Body of pancreas (tissue), 4 donors: ENCODE results near the gene RSPO1. TPM values are rescaled to one million over a fixed set of nuclear protein-coding genes. Genes with fewer than 3 reads are reported as not detected.

Source experiments
- ATAC-seq: fragments of 150-250 bp; one replicate; pipeline ENCODE4 v1.9.1; 2016
- DNase-seq, 4 donors: peaks; one replicate each; pipeline ENCODE4 v3.0.0-alpha.2; 2019
- H3K27ac ChIP-seq, 4 donors: fragments of 200-600 bp; sonication (generic); 1 replicate in 3 of 4; 2 replicates in 1 of 4; pipeline versions ENCODE4 v1.5.1 to v1.6.1; 2016 to 2019; ENCODE audit warnings: mild to moderate bottlenecking in 1 of 4, mixed read lengths in 1 of 4, moderate library complexity in 1 of 4
- H3K27me3 ChIP-seq, 2 donors: fragments of 200-600 bp; sonication (generic); one replicate each; pipeline ENCODE4 v1.6.0; 2016; ENCODE audit warnings: mild to moderate bottlenecking in 1 of 2
- H3K36me3 ChIP-seq, 2 donors: fragments of 200-600 bp; sonication (generic); replicated peaks in 1 of 2; 2 replicates each; pipeline ENCODE4 v1.5.1; 2016; ENCODE audit warnings: low read depth in 2 of 2; ENCODE audit not compliant: insufficient read depth in 1 of 2
- H3K4me1 ChIP-seq: fragments of 200-600 bp; sonication (generic); one replicate; pipeline ENCODE4 v1.6.0; 2016
- H3K4me3 ChIP-seq, 2 donors: fragments of 200-600 bp; sonication (generic); 1 replicate in 1 of 2; 2 replicates in 1 of 2; pipeline ENCODE4 v1.5.1; 2016 to 2019
- H3K9me3 ChIP-seq, 3 donors: fragments of 200-600 bp; sonication (generic); 1 replicate in 2 of 3; 2 replicates in 1 of 3; pipeline ENCODE4 v1.5.1; 2016
- CTCF ChIP-seq, 7 experiments: fragments of 450-650 bp in 4 of 7; fragments of 200-600 bp in 3 of 7; sonication (generic) in 3 of 7; IDR thresholded peaks; one replicate each; pipeline ENCODE4 v1.5.1; 2016 to 2019; ENCODE audit warnings: antibody characterized with exemption in 7 of 7
- POLR2A ChIP-seq, 3 donors: fragments of 450-650 bp; IDR thresholded peaks; one replicate each; pipeline ENCODE4 v1.6.1; 2016; ENCODE audit warnings: antibody characterized with exemption in 3 of 3, mild to moderate bottlenecking in 2 of 3
- WGBS, 2 donors: methylation state at CpG; one replicate each; pipeline ENCODE4 v1.1.5; 2017; 5-methylcytosine and 5-hydroxymethylcytosine counted together
- intact Hi-C: fragments of 100-400 bp; cut with DNase I; formaldehyde crosslinking; loops from one replicate; pipeline ENCODE4 v1.15.1; 2023
- total RNA-seq, 2 donors: library from RNA; depleted of rRNA; stranded (reverse); fragments of >200 nt; gene quantifications; one replicate each; pipeline ENCODE4 v1.1.0, GENCODE V29; 2016

Gene RSPO1
- total RNA-seq, 2 donors from 2014 or later, result 0.66 to 1.0 TPM

- Histone ChIP-seq H3K27me3 (no peaks in the 10 kb centered on the region), H3K36me3 (no peaks in the 10 kb centered on the region), H3K4me1 (no peaks in the 10 kb centered on the region), H3K27ac (no peak overlapping the region), H3K9me3 (no peaks in the 10 kb centered on the region), H3K4me3 (no peak overlapping the region)
- TF ChIP-seq POLR2A (IDR thresholded peaks at IDR 0.05) (no peak), CTCF (IDR thresholded peaks at IDR 0.05) (no peak)
- ATAC-seq, result no peak
- no peak for DNase-seq
- intact Hi-C loops, result no loop called here
- WGBS, 2 donors, result 52 to 57% methylated on average over 4 of the region's 4 CpGs
Measured at GRCh38 chr1:37677143-37677439, 42.4 kb upstream of the RSPO1 start.

- Histone ChIP-seq H3K27me3 (no peaks in the 10 kb centered on the region), H3K4me3 (no peak overlapping the region), H3K4me1 (no peaks in the 10 kb centered on the region), H3K36me3 (no peaks in the 10 kb centered on the region), H3K9me3 (no peaks in the 10 kb centered on the region), H3K27ac (no peak overlapping the region)
- intact Hi-C loops, result no loop called here
- TF ChIP-seq CTCF (IDR thresholded peaks at IDR 0.05) (no peak), POLR2A (IDR thresholded peaks at IDR 0.05) (no peak)
- DNase-seq (no peak), ATAC-seq (no peak)
- 45 to 48% methylated on average over 14 of the region's 14 CpGs for WGBS, 2 donors
Measured at GRCh38 chr1:37676281-37677142, 41.8 kb upstream of the RSPO1 start.

GRCh38 chr1:37673920-37674319 is 39.2 kb upstream of the RSPO1 start:
- DNase-seq, result no peak
- intact Hi-C loops, result no loop called here
- no peak for ATAC-seq
- peaks cover 0 to 5% of the 10 kb centered on the region in 2 donors for H3K27me3 ChIP-seq
- H3K4me3 ChIP-seq, result no peak overlapping the region
- WGBS, 2 donors, result 35 to 42% methylated on average over 10 of the region's 10 CpGs
- H3K9me3 ChIP-seq, result no peaks in the 10 kb centered on the region
- no peak for TF ChIP-seq POLR2A (IDR thresholded peaks at IDR 0.05)
- no peak for TF ChIP-seq CTCF (IDR thresholded peaks at IDR 0.05)
- no peak overlapping the region for H3K27ac ChIP-seq
- no peaks in the 10 kb centered on the region for H3K36me3 ChIP-seq
- H3K4me1 ChIP-seq, result no peaks in the 10 kb centered on the region

- 54 to 56% methylated on average over 6 to 9 of the region's 9 CpGs for WGBS, 2 donors
- DNase-seq (no peak), ATAC-seq (no peak)
- Histone ChIP-seq H3K27ac (no peak overlapping the region), H3K36me3 (no peaks in the 10 kb centered on the region), H3K9me3 (no peaks in the 10 kb centered on the region), H3K4me1 (no peaks in the 10 kb centered on the region), H3K27me3 (peaks cover 0 to 5% of the 10 kb centered on the region in 2 donors), H3K4me3 (no peak overlapping the region)
- intact Hi-C loops, result no loop called here
- no peak for TF ChIP-seq CTCF (IDR thresholded peaks at IDR 0.05)
Measured at GRCh38 chr1:37672136-37672870, 37.6 kb upstream of the RSPO1 start.
